ENCODE results near the gene CDH13. TPM values are rescaled to one million over a fixed set of nuclear protein-coding genes. Genes with fewer than 3 reads are reported as not detected.

Gene CDH13
- total and polyA plus RNA-seq, 2 of the 8 experiments (the other 6 are each of a cell fraction or from before 2014, with no cell fraction given): 2.3 to 2.4 TPM

DNA sequence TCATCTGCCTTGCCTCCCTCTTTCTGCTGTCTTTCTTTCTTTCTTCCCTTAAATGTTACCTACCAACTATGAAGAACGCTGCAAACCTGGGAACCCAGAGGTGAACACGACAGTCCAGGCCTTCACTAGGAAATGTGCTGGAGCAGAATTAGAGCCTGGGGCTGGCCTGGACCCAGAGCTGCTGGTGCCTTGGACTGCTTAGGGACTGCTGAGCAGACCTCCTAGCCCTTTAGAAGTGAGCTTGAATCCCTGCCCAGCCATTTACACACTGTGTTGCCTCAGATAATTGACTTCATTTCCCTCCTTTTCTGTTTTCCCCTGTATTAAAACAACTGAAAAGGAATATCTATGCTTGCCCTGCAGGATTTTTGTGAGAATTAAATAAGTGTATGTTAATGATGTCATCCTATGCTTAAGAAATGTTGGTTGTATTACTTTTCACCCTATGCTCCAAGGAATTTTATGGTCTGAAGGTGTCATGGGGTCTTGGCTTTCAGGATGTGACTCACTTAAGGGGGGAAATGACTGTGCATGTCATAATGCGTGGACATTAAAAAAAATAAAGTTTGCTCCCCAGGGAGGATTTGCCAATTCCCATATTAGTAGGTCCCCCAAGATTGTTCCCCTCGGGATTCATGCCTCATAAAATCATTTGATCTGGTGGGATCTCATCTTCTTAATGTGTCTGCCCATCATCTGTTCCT is 11.5 kb downstream of the CDH13 start (continued):
- TF ChIP-seq, protein P1, sequence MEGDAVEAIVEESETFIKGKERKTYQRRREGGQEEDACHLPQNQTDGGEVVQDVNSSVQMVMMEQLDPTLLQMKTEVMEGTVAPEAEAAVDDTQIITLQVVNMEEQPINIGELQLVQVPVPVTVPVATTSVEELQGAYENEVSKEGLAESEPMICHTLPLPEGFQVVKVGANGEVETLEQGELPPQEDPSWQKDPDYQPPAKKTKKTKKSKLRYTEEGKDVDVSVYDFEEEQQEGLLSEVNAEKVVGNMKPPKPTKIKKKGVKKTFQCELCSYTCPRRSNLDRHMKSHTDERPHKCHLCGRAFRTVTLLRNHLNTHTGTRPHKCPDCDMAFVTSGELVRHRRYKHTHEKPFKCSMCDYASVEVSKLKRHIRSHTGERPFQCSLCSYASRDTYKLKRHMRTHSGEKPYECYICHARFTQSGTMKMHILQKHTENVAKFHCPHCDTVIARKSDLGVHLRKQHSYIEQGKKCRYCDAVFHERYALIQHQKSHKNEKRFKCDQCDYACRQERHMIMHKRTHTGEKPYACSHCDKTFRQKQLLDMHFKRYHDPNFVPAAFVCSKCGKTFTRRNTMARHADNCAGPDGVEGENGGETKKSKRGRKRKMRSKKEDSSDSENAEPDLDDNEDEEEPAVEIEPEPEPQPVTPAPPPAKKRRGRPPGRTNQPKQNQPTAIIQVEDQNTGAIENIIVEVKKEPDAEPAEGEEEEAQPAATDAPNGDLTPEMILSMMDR (IDR thresholded peaks at IDR 0.05; ENCODE audit: control extremely low read depth in 1 of 3, insufficient read depth in 1 of 3, low read depth in 1 of 3, low read length in 3 of 3): no peak
- no peak for TF ChIP-seq POLR2A (IDR thresholded peaks at IDR 0.05; ENCODE audit: control extremely low read depth in 1 of 2, low read depth in 2 of 2, low read length in 2 of 2)
